ENCODE data around the gene PKIB.

- TF ChIP-seq CTCF (IDR thresholded peaks at IDR 0.05) (no peak), EP300 (IDR thresholded peaks at IDR 0.05) (no peak)
Observed at GRCh38 chr6:122746688-122747087, 136.5 kb downstream of the PKIB start.
